GM19099 (cell line): ENCODE data around the gene CACNA1F.

ENCODE experiments used
- POLR2A ChIP-seq: IDR thresholded peaks from 3 replicates; pipeline ENCODE4 v1.6.1; 2011; ENCODE audit warnings: low read depth; ENCODE audit not compliant: insufficient read length; ENCODE audit errors: extremely low read depth

Gene CACNA1F

GRCh38 chrX:49247916-49248811 lies 15.0 kb upstream of the CACNA1F start:
- no peak for TF ChIP-seq POLR2A

- TF ChIP-seq POLR2A, result no peak
These were observed 14.2 kb upstream of the CACNA1F start for GRCh38 chrX:49247346-49247745.

GRCh38 chrX:49246541-49246940 lies 13.4 kb upstream of the CACNA1F start:
- TF ChIP-seq POLR2A, result no peak

- TF ChIP-seq POLR2A, result no peak
These were observed 11.1 kb upstream of the CACNA1F start for GRCh38 chrX:49244207-49244606.

- TF ChIP-seq POLR2A, result no peak
These were observed 10.0 kb upstream of the CACNA1F start for GRCh38 chrX:49243166-49243565.

- no peak for TF ChIP-seq POLR2A
These were observed 9.5 kb upstream of the CACNA1F start for GRCh38 chrX:49242545-49243066.

- TF ChIP-seq POLR2A, result no peak
These were observed 5.6 kb upstream of the CACNA1F start for GRCh38 chrX:49238735-49239134.

GRCh38 chrX:49237060-49237459 lies 3.9 kb upstream of the CACNA1F start:
- no peak for TF ChIP-seq POLR2A

- no peak for TF ChIP-seq POLR2A
These were observed 881 bp upstream of the CACNA1F start for GRCh38 chrX:49233887-49234555.

- TF ChIP-seq POLR2A, result no peak
These were observed 615 bp downstream of the CACNA1F start for GRCh38 chrX:49232525-49232924.

- TF ChIP-seq POLR2A, result no peak
These were observed 1.7 kb downstream of the CACNA1F start for GRCh38 chrX:49231333-49232000.

GRCh38 chrX:49230500-49231232 lies 2.5 kb downstream of the CACNA1F start:
- no peak for TF ChIP-seq POLR2A

- no peak for TF ChIP-seq POLR2A
These were observed 5.0 kb downstream of the CACNA1F start for GRCh38 chrX:49228185-49228584.

- no peak for TF ChIP-seq POLR2A
These were observed 5.4 kb downstream of the CACNA1F start for GRCh38 chrX:49227726-49228125.

- no peak for TF ChIP-seq POLR2A
These were observed 6.2 kb downstream of the CACNA1F start for GRCh38 chrX:49226946-49227345.

GRCh38 chrX:49225858-49226257 lies 7.3 kb downstream of the CACNA1F start:
- TF ChIP-seq POLR2A, result no peak

- no peak for TF ChIP-seq POLR2A
These were observed 11.3 kb downstream of the CACNA1F start for GRCh38 chrX:49221868-49222267.
